ENCODE results near the gene ADGRD2.

Gene ADGRD2

DNA sequence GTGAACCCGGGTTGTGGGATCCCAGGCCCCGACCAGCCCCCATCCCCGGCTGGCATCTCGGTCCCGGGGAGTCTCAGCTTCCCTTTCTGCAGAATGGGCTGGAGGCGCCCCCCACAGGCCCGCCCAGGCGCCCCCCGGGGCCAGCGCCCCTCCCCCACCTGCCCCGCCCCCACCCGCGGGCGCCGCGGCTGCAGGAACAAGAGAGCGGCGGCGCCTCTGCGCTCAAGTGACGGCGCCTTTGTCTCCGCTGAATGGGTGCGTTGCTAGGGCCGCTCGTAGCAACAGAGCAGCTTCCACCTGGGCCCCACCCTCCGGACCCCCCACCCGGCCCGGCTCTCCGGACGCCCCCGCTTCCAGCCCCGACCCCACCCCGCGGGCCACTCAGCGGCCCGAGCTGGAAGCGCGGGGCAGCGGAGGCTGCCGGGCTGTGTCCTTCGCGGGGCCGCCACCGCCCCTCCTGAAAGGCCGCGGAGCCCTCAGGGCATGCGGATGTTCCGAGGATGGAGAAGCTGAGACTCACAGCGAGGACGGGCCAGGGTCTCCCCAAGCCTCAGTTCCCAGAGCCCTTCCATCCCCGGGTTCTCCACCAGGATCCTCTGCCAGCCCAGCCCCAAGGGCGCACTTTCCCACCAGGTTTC, 27.5 kb downstream of the ADGRD2 start:
- in situ Hi-C loops (cut with MboI; ENCODE audit: low sequenced_read_pairs): no loop called here

DNA sequence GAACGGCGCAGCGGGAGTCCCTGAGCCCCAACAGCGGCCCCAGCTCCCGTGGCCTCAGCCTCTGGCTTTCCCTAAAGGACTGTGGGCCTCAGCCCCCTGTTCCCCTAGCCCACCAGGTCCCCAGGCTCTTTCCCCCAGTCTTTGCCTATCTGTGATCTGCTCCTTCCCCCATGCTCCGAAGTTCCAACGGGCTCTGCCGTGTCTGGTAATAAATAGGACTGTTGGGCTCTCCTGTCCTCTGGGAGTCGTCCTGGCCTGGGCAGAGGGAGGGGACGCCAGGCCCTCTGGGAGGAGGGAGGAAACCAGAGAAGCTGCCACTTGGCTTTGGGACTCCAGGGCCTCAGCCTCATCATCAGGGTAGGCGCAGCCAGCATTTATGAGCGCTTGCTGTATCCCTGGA, 28.1 kb downstream of the ADGRD2 start:
- in situ Hi-C loops (cut with MboI; ENCODE audit: low sequenced_read_pairs): no loop called here

DNA sequence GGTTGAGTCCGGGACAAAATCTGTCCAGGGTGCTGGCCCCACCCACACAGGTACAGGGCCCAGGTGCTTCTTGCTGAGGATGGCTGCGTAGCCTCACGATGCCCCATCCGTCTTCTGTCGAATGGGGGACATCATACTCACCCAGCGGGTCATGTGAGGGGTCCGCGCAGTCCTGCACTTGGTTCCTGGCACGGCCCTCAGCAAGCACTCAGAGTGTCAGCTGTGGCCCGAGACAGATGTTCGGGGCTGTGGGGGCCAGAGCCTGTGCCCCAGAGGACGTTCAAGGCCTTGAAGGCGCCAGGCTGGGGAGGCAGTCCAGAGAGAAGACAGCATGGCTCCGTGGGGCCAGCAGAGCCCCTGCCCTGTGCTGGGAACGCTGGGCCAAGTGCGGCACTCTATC, 29.1 kb downstream of the ADGRD2 start:
- in situ Hi-C loops (cut with MboI; ENCODE audit: low sequenced_read_pairs): no loop called here

DNA sequence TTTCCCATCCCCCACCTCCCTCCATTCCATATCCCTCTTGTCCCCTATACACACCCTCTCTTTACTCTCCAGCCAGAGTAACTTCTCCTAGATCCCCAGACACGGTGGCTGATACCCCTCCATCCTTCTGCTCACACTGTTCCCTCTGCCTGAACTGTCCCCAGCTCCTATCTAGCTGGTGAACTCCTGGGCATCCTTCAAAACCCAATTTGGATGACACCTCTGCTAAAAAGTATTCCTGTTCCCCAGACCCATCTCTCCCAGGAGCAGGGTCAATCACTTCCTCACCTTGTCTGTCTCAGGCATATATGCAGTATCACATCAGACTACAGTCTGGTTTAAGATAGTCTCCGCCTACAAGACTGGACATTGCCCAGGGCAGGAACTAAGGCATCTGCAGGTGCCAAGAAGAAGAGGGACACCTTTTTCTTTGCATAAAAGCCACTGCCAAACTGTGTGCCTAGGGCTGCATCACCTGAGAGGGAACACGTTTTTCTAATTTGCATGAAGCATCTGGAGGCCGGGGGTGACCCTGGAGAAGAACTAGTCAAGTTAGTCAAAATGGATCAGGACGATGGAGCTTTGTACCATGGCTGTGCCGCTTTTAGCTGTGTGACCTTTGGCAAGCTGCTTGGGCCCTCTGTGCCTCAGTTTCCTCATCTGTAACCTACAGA, 29.8 kb downstream of the ADGRD2 start:
- in situ Hi-C loops (cut with MboI; ENCODE audit: low sequenced_read_pairs): no loop called here

DNA sequence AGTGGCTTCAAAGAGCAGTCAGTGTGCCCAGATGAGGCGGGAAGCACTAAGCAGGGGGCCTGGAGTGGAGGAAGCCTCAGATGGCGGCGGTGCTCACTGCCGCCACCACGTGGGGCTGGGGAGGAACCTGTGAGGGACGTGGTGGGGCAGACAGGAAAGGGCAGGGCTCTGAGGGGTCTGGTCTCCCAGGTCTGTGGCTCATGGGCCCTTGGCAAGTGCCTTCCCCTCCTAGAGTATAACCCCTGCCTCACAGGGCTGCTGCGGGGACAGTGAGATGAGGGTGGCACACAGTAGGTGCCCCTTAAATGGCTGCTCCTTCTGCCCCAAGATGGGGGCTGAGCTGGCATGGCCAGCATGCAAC, 30.4 kb downstream of the ADGRD2 start:
- in situ Hi-C loops (cut with MboI; ENCODE audit: low sequenced_read_pairs): no loop called here

DNA sequence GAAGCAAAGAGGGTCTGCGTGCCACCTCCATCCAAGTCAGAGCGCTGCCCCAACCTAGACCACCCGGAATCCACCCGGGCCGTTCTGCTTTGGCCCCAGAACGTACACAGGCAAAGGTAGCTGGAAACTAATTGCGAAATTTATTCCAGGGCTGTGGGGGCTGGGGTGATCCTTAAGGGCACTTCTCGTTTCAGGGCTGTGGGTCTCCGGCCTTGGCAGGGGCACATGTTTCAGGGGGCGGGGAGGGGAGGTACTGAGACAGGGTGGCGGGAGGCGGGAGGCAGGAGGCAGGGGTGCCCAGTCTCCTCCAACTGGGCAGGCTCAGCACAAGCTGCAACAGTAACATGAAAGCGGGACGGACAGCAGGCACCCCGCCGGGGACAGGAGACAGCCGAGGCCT, 30.9 kb downstream of the ADGRD2 start:
- in situ Hi-C loops (cut with MboI; ENCODE audit: low sequenced_read_pairs): no loop called here

DNA sequence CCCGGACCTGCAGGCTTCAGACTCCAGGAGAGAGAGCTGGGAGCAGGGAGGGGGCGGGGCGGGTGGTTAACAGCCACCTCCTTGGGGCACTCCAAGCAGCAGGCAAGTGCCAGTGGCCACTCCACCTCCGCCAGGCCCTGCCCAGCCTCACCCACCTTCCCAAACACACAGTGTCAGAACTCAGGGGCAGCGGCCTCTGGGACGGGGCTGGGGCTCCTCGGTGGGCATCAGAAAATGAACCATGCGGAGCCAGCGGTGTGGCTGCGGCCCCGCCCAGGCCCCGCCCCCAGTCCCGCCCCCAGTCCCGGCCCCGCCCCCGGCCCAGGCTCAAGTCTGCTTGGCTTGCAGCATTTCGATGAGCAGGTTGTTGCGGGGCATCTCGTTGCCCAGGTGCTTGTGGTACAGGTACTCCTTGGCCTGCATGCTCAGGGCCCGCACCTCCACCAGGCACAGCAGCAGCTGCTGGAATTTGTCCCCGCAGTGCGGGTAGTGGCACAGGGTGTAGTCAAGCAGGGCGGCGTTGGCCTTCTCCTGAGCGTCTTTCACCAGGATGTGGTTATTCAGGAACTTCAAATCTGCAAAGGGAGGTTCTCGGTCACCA, 32.3 kb downstream of the ADGRD2 start:
- in situ Hi-C loops (cut with MboI; ENCODE audit: low sequenced_read_pairs): no loop called here

DNA sequence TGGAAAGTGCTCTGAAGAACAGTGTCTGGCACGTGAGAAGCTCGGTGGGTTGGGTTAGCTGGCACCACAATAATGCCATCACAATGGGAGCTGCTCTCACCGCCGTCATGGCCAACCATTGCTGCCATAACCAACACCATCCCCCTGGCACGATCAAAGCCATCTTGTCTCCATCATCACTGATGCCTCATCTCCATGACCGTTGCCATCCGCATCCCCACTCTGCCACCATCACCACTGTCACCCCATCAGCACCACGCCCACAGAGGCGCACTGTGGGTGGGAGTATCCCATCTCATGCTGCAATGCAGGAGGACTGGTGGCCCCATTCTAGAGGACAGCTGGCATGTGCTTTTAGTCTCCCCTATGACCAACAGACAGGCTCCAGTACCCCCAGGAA, 33.2 kb downstream of the ADGRD2 start:
- in situ Hi-C loops (cut with MboI; ENCODE audit: low sequenced_read_pairs): no loop called here

DNA sequence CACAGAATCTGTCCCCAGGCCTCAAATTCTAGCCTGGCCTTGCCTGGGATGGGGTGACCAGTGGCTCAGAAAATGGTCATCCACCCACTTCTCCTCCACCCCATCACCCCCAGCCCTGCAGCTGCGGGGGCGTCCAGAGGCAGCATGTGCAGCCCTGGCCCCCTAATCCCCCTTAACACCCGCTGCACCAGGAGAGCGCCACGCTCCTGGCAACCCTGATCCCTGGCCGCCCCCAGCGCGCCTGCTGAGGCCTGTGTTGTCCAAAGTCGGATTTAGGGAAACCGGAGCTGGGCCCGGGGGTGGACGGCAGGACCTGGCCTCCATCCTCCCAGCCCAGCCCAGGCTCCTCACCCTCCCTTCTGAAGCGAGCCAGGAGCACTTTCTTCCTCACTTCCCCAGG, 35.0 kb downstream of the ADGRD2 start:
- in situ Hi-C loops (cut with MboI; ENCODE audit: low sequenced_read_pairs): no loop called here

DNA sequence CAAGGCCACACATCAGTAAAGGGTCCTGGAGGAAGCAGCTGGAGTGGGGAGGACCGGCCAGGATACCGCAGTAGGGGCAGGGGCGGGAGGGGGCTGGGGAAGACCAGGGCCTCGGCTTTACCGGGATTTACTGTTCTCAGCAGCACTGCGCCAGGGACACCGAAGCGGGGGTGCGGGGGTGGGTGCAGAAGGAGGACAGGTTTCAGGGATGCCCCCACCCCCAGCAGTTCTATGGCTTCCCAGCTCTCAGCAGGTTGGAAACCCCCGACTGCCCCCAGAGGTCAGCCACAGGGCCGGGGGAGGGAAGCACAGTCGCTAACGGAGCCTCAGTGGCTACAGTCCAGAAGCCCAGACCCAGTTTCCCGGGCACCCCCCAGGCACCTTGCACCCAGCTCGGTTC, 35.7 kb downstream of the ADGRD2 start:
- in situ Hi-C loops (cut with MboI; ENCODE audit: low sequenced_read_pairs): no loop called here

DNA sequence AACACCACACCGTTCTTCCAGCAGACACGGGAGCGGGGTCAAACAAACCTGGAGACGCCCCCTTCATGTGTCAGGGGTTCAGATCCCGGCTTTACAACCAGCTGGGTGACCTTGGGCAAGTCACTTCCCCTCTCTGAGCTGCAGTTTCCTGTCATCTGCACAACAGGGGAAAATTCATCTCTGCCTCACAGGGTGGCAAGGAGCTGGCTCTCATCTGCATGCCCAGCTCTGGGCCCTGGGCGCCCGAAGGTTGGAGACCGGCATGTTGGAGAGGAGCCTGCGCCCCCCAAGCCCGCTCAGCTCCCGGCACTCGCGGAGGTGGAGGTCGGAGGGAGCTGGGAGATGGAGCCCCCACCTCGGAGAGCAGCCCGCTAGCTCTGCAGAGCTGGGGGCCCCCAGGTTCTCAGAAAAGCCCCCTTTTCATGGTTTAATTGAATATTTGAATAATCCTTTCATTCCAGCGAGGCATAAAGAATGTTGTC, 36.6 kb downstream of the ADGRD2 start:
- in situ Hi-C loops (cut with MboI; ENCODE audit: low sequenced_read_pairs): no loop called here

DNA sequence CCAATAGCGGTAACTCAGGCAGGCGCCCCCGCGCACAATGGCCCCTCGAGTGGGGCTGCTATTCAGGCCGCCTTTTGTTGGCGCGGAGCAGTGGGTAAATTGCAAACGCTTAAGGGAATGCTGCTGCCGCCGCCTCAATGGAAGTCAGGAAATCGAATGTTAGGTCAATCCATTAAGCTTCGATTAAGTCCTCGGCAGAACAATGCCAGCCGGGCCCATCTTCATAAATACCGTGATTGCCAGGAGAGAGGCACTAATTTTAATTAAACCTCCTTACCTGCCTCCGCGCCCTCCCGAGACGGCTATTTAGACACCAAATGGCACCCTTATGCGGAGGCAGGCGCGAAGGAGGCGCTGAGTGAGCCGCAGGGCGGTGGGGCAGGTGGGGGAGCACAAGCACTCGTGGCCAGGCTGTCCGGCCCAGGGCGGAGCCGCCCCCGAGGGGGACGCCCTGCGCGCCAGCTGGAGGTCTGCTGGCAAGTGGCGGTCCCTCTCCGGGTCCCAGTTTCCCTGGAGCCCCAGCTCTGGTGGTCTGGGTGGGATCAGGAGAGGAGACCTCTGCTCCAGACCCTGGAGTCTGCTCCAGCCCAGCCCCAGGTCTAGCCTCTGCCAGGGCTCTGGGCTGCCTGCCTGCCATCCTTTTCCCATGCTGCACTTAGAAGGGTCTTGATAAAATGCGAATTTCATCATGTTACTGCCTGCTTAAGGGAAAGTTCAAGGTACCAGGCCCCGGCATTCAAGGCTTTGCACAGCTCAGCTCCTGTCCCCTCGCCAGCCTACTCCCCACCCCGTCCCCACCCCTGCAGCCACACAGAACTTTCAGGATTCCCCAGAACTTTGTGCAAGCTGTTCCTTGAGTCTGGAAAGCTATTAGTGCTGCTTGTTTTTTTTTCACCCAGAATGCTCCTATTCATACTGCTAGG, 37.3 kb downstream of the ADGRD2 start:
- in situ Hi-C loops (cut with MboI; ENCODE audit: low sequenced_read_pairs): no loop called here

DNA sequence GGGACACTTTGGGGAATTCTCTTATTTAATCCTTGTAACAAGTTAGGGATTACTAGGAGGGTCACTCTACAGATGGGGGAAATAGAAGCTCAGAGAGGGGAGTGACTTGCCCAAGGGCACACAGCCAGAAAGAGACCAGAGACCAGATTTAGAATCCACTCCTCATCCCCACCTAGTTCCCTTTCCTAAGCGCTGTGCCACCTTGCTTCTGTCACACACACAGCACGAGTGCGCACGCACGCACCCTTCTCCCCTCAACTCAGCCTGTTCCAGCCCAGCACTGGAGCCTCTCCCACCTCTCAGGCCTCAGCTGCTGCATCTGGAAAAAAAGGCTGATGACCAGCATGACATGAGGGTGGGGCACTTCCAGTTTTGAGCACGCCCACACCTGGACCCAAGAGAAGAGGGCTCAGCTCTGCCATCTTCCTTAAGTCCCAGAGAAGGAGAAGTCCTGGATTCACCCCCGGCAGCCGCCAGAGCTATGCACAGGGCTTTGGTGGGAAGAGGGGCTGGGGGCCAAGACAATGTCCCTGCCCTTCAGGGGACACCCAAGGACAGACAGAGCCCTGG, 38.5 kb downstream of the ADGRD2 start:
- in situ Hi-C loops (cut with MboI; ENCODE audit: low sequenced_read_pairs): no loop called here

DNA sequence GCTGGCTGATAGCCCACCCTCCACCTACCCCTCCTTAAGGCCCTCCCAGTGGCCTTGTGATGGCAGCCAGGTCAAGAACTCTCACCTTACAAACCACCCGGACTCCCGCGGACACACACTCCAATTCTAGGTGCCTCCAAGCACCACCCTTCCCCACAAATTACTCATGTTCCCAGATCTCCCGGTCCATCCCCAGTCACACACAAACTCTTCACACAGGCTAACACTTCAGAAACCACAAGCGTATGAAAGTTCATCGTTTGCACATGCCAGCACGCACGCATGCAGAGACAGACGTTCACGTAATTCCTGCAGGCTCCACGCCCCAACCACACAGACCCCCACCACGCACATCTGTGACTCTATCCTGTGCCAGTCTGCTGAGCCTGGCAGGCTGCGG, 39.0 kb downstream of the ADGRD2 start:
- in situ Hi-C loops (cut with MboI; ENCODE audit: low sequenced_read_pairs): no loop called here

DNA sequence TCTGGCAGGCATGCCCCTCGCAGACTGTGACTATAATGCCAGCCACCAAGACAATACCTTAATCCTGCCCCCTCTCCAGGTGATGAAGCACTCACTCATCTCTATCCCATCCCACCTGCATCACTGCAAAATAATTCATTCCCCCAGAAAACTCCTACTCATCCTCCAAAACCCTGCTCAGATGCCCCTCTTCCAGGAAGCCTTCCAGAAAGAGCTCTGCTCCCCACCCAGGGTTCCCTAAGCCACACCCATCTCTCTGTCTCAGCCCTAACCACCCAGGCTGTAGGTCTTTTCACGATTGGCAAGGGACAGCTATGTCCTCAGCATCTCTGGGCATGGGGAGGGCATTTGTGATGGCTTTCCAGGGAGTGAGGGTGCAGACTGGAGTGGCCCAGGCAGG, 39.8 kb downstream of the ADGRD2 start:
- in situ Hi-C loops (cut with MboI; ENCODE audit: low sequenced_read_pairs): no loop called here

DNA sequence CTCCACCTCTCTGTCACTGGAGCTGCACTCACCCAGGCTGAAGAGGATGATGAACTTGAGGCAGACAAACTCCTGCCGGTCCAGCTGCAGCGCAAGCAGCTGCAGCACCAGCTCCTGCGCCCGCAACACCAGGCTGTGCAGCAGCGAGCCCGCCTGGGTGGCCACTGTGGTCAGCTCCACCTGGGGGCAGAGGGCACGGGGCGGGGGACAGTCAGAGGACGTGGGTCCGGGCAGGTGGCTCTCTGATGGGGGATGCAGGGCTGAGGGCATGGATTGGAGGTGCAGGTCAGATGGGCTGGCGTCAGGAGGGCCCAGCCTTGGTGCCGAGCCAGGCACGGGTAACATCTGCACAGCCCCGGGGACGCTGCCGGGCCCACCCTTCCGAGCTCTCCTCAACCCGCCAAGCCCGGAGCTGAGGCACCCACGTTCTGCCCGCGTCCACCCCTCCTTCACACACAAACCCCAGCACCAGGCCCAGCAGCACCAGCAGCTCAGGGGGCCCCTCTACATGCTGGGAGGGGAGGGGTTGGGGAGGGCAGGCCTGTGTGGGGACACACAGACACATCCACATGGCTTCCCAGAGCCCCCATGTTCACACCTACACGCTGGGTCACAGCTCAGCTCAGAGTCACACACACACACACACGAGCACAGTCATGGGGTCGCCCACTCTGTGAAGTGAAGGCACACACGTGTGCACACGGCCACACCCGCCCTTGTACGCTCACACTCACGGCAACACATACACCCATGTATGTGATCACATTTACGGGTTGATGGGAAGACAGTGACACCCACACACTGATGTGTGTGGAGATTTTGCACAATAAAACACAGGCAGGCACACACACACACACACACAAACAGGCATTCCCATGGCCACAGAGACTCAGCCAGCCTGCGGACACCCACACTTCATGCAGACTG, 41.1 kb downstream of the ADGRD2 start:
- in situ Hi-C loops (cut with MboI; ENCODE audit: low sequenced_read_pairs): no loop called here

DNA sequence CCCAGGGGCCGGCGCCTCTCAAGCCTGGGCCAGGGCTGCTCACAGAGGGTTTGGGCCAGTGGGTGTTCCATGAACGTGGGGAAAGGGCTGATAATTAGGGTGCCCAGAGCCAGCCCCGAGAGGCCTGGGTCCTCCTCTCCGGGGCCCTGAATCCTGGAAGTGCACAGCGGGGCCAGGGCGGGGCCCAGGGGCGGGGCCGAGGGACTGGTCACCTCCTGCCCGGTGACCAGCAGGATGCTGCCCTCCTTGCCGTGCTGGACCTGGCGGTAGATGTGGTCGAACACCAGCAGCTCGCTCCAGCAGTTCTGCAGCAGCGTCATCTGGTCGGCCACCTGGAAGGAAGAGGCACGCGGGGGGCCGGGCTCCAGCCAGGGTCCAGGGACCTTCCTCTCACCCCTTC, 42.6 kb downstream of the ADGRD2 start:
- in situ Hi-C loops (cut with MboI; ENCODE audit: low sequenced_read_pairs): no loop called here

DNA sequence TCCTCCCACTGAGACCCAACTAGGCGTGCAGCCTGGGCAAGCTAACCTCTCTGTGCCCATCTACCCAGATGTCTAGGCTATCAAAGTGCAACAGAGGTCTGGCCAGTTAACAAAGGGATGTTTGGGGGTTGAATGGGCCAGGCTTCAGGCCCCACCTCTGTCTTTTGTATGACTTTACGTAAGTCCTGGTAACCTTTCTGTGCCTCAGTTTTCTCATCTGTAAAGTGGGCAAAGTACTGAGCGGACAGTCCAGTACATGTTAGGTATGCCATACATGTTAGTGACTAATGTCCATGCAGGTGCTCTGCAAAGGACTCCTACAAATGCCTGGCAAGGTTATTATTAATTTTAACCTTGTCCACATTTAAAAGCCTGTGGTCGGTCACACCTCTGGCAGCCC, 43.0 kb downstream of the ADGRD2 start:
- in situ Hi-C loops (cut with MboI; ENCODE audit: low sequenced_read_pairs): no loop called here

DNA sequence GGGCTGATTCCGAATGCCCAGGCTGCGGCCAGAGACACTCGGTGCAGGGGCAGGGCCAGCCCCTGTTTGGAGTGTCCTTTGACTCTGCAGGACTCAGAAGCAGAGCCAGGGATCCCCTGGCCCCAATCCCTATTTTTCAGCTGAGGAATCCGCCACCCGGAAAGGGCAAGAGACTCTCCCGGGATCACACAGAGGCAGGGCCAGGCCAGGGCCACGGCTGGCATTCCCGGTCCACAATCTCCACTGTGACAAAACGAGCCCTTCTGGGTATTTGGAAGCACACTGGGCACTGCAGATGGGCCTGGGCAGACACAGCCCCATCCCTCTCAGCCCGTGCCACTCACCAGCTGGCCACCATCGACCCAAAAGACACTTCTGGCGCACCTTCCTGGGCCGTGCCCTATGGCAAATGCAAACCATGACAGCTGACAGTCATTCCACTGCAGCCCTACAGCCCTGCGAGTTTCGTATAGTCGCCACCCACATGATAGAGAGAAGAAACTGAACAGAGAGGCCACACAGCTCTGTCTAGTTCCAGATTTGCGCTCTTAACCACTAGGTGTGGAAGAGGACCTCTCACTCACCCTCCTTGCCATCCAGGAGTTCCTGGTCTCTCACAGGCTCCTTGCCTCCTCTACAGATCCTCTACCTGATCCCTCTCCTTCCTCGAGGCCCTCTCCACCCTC, 43.7 kb downstream of the ADGRD2 start:
- in situ Hi-C loops (cut with MboI; ENCODE audit: low sequenced_read_pairs): no loop called here

Data from HL-60/S4 treated with retinoic acid at 250 ng/mL for 4 days and 3 days (cell line).